ENCODE measurements around the gene LRRFIP2.
"Not testable (repeated sequence)": the region's sequence is repeated elsewhere in the genome, so short reads cannot be mapped to it uniquely, and the experiment has no call there.

LRRFIP2 gene

GRCh38 chr3:37129871-37130270 is 44.5 kb downstream of the LRRFIP2 start:
- DNase-seq (ENCODE audit: low spot score in 2 of 2) = no peak
- H3K4me3 Mint-ChIP-seq = no peak overlapping the region
- H3K27ac Mint-ChIP-seq = no peak overlapping the region
- no peaks in the 10 kb centered on the region for H3K9me3 Mint-ChIP-seq
- no peak for ATAC-seq (ENCODE audit: low read depth)
- H3K27me3 Mint-ChIP-seq = no peaks in the 10 kb centered on the region
- peaks cover 2% of the 10 kb centered on the region for H3K4me1 Mint-ChIP-seq
- peaks cover 14% of the 10 kb centered on the region for H3K36me3 Mint-ChIP-seq

- peaks cover 2% of the 10 kb centered on the region for H3K4me1 Mint-ChIP-seq
- H3K9me3 Mint-ChIP-seq = no peaks in the 10 kb centered on the region
- H3K4me3 Mint-ChIP-seq = no peak overlapping the region
- DNase-seq (ENCODE audit: low spot score in 2 of 2) (no peak), ATAC-seq (ENCODE audit: low read depth) (no peak)
- H3K27me3 Mint-ChIP-seq = no peaks in the 10 kb centered on the region
- no peak overlapping the region for H3K27ac Mint-ChIP-seq
- H3K36me3 Mint-ChIP-seq = peaks cover 12% of the 10 kb centered on the region
Observed at GRCh38 chr3:37127340-37127739, 47.0 kb downstream of the LRRFIP2 start.

- no peak overlapping the region for H3K27ac Mint-ChIP-seq
- DNase-seq (ENCODE audit: low spot score in 2 of 2) (no peak), ATAC-seq (ENCODE audit: low read depth) (no peak)
- peaks cover 2% of the 10 kb centered on the region for H3K4me1 Mint-ChIP-seq
- H3K36me3 Mint-ChIP-seq = peaks cover 15% of the 10 kb centered on the region
- no peaks in the 10 kb centered on the region for H3K9me3 Mint-ChIP-seq
- H3K4me3 Mint-ChIP-seq = no peak overlapping the region
- no peaks in the 10 kb centered on the region for H3K27me3 Mint-ChIP-seq
Observed at GRCh38 chr3:37126856-37127255, 47.5 kb downstream of the LRRFIP2 start.

- H3K9me3 Mint-ChIP-seq = no peaks in the 10 kb centered on the region
- no peaks in the 10 kb centered on the region for H3K27me3 Mint-ChIP-seq
- ATAC-seq (ENCODE audit: low read depth) (no peak), DNase-seq (ENCODE audit: low spot score in 2 of 2) (no peak)
- H3K36me3 Mint-ChIP-seq = peaks cover 15% of the 10 kb centered on the region
- H3K4me1 Mint-ChIP-seq = peaks cover 2% of the 10 kb centered on the region
- H3K27ac Mint-ChIP-seq = no peak overlapping the region
- H3K4me3 Mint-ChIP-seq = no peak overlapping the region
Observed at GRCh38 chr3:37125195-37126073, 48.9 kb downstream of the LRRFIP2 start.

- no peaks in the 10 kb centered on the region for H3K4me1 Mint-ChIP-seq
- H3K4me3 Mint-ChIP-seq = no peak overlapping the region
- DNase-seq (ENCODE audit: low spot score in 2 of 2) = no peak
- H3K9me3 Mint-ChIP-seq = no peaks in the 10 kb centered on the region
- no peaks in the 10 kb centered on the region for H3K27me3 Mint-ChIP-seq
- no peak for ATAC-seq (ENCODE audit: low read depth)
- H3K27ac Mint-ChIP-seq = no peak overlapping the region
- H3K36me3 Mint-ChIP-seq = peaks cover 11% of the 10 kb centered on the region
Observed at GRCh38 chr3:37124435-37124834, 49.9 kb downstream of the LRRFIP2 start.

- no peaks in the 10 kb centered on the region for H3K4me1 Mint-ChIP-seq
- H3K36me3 Mint-ChIP-seq = peaks cover 8% of the 10 kb centered on the region
- no peak for DNase-seq (ENCODE audit: low spot score in 2 of 2)
- ATAC-seq (ENCODE audit: low read depth) = no peak
- H3K27me3 Mint-ChIP-seq = no peaks in the 10 kb centered on the region
- H3K4me3 Mint-ChIP-seq = no peak overlapping the region
- H3K9me3 Mint-ChIP-seq = no peaks in the 10 kb centered on the region
- H3K27ac Mint-ChIP-seq = no peak overlapping the region
Observed at GRCh38 chr3:37123292-37123691, 51.1 kb downstream of the LRRFIP2 start.

- not testable (repeated sequence) for H3K9me3 Mint-ChIP-seq
Observed at GRCh38 chr3:37122069-37122468, 52.3 kb downstream of the LRRFIP2 start.

GRCh38 chr3:37118163-37118562 is 56.2 kb downstream of the LRRFIP2 start:
- Mint-ChIP-seq H3K27ac (no peak overlapping the region), H3K36me3 (peaks cover 10% of the 10 kb centered on the region), H3K27me3 (no peaks in the 10 kb centered on the region), H3K4me3 (no peak overlapping the region), H3K9me3 (no peaks in the 10 kb centered on the region), H3K4me1 (no peaks in the 10 kb centered on the region)
- DNase-seq (ENCODE audit: low spot score in 2 of 2) (no peak), ATAC-seq (ENCODE audit: low read depth) (no peak)

More at GRCh38 chr3:37122069-37122468, 52.3 kb downstream of the LRRFIP2 start:
- DNase-seq (ENCODE audit: low spot score in 2 of 2); H3K4me1 Mint-ChIP-seq; H3K4me3 Mint-ChIP-seq; H3K27me3 Mint-ChIP-seq; H3K36me3 Mint-ChIP-seq; H3K27ac Mint-ChIP-seq; ATAC-seq (ENCODE audit: low read depth): not testable (repeated sequence)

- no peak overlapping the region for H3K4me3 Mint-ChIP-seq
- ATAC-seq (ENCODE audit: low read depth) = no peak
- DNase-seq (ENCODE audit: low spot score in 2 of 2) = no peak
- H3K27me3 Mint-ChIP-seq = no peaks in the 10 kb centered on the region
- no peaks in the 10 kb centered on the region for H3K4me1 Mint-ChIP-seq
- no peaks in the 10 kb centered on the region for H3K9me3 Mint-ChIP-seq
- H3K36me3 Mint-ChIP-seq = peaks cover 10% of the 10 kb centered on the region
- H3K27ac Mint-ChIP-seq = no peak overlapping the region
Observed at GRCh38 chr3:37117548-37117947, 56.8 kb downstream of the LRRFIP2 start.

GRCh38 chr3:37116998-37117397 is 57.4 kb downstream of the LRRFIP2 start:
- H3K4me1 Mint-ChIP-seq = no peaks in the 10 kb centered on the region
- H3K4me3 Mint-ChIP-seq = no peak overlapping the region
- no peaks in the 10 kb centered on the region for H3K9me3 Mint-ChIP-seq
- DNase-seq (ENCODE audit: low spot score in 2 of 2) (no peak), ATAC-seq (ENCODE audit: low read depth) (no peak)
- H3K36me3 Mint-ChIP-seq = peaks cover 7% of the 10 kb centered on the region
- no peaks in the 10 kb centered on the region for H3K27me3 Mint-ChIP-seq
- H3K27ac Mint-ChIP-seq = no peak overlapping the region

GRCh38 chr3:37115446-37115845 is 58.9 kb downstream of the LRRFIP2 start:
- no peak for DNase-seq (ENCODE audit: low spot score in 2 of 2)
- H3K4me3 Mint-ChIP-seq = no peak overlapping the region
- H3K9me3 Mint-ChIP-seq = no peaks in the 10 kb centered on the region
- H3K27me3 Mint-ChIP-seq = no peaks in the 10 kb centered on the region
- ATAC-seq (ENCODE audit: low read depth) = no peak
- H3K4me1 Mint-ChIP-seq = no peaks in the 10 kb centered on the region
- peaks cover 6% of the 10 kb centered on the region for H3K36me3 Mint-ChIP-seq
- no peak overlapping the region for H3K27ac Mint-ChIP-seq

- ATAC-seq (ENCODE audit: low read depth) (no peak), DNase-seq (ENCODE audit: low spot score in 2 of 2) (no peak)
- no peaks in the 10 kb centered on the region for H3K27me3 Mint-ChIP-seq
- H3K36me3 Mint-ChIP-seq = peaks cover 6% of the 10 kb centered on the region
- no peak overlapping the region for H3K27ac Mint-ChIP-seq
- H3K4me1 Mint-ChIP-seq = no peaks in the 10 kb centered on the region
- no peaks in the 10 kb centered on the region for H3K9me3 Mint-ChIP-seq
- no peak overlapping the region for H3K4me3 Mint-ChIP-seq
Observed at GRCh38 chr3:37114251-37115145, 59.9 kb downstream of the LRRFIP2 start.

GRCh38 chr3:37112987-37113386 is 61.4 kb downstream of the LRRFIP2 start:
- H3K27me3 Mint-ChIP-seq = no peaks in the 10 kb centered on the region
- ATAC-seq (ENCODE audit: low read depth) = no peak
- no peak overlapping the region for H3K27ac Mint-ChIP-seq
- DNase-seq (ENCODE audit: low spot score in 2 of 2) = no peak
- no peaks in the 10 kb centered on the region for H3K4me1 Mint-ChIP-seq
- no peaks in the 10 kb centered on the region for H3K9me3 Mint-ChIP-seq
- no peak overlapping the region for H3K4me3 Mint-ChIP-seq
- H3K36me3 Mint-ChIP-seq = peaks cover 8% of the 10 kb centered on the region

- DNase-seq (ENCODE audit: low spot score in 2 of 2) (no peak), ATAC-seq (ENCODE audit: low read depth) (no peak)
- Mint-ChIP-seq H3K9me3 (no peaks in the 10 kb centered on the region), H3K27me3 (no peaks in the 10 kb centered on the region), H3K27ac (no peak overlapping the region), H3K36me3 (peaks cover 6% of the 10 kb centered on the region), H3K4me3 (no peak overlapping the region), H3K4me1 (no peaks in the 10 kb centered on the region)
Observed at GRCh38 chr3:37111199-37111598, 63.2 kb downstream of the LRRFIP2 start.
